CD1c-positive myeloid dendritic cell (primary cell): ENCODE results near the gene OR1L6.

ENCODE experiments used
- DNase-seq: peaks from one replicate; pipeline ENCODE4 v3.0.0-alpha.2; 2016; ENCODE audit errors: extremely low spot score

Gene OR1L6, protein sequence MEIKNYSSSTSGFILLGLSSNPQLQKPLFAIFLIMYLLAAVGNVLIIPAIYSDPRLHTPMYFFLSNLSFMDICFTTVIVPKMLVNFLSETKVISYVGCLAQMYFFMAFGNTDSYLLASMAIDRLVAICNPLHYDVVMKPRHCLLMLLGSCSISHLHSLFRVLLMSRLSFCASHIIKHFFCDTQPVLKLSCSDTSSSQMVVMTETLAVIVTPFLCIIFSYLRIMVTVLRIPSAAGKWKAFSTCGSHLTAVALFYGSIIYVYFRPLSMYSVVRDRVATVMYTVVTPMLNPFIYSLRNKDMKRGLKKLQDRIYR

GRCh38 chr9:122742003-122742402, at the start of gene OR1L6:
TSS of gene OR1L6 (plus strand) at chr9:122742303. CDS start at chr9:122749848, 7,545 bp downstream.
- DNase-seq: no peak

DNA sequence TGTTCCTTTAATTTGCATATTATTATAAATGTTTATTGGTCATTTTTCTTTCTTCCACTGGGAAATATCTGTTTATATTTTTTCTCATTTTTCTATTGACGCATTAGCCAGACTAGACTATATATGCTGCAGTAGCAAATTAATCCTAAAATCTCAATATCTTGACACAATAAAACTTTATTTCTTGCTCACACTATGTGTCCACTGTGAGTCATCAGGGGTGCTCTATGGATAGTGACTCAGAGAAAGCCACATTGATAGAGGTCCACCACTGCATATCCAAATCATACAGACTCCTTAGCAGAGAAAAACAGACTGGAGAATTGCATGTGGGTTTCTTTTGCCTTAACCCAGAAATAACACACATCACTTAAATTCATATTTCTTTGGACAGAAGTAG, 46.4 kb upstream of the OR1L6 start:
- no peak for DNase-seq

GRCh38 chr9:122718038-122718437, 24.1 kb upstream of the OR1L6 start:
- DNase-seq: no peak

- no peak for DNase-seq
These were observed 22.9 kb upstream of the OR1L6 start for GRCh38 chr9:122719218-122719617.

GRCh38 chr9:122723690-122724089, 18.4 kb upstream of the OR1L6 start, which contains the start of gene OR1L4:
TSS of gene OR1L4 (plus strand) at chr9:122723990. CDS start at chr9:122723990, 0 bp downstream.
- no peak for DNase-seq

GRCh38 chr9:122754825-122755224, 12.7 kb downstream of the OR1L6 start:
- DNase-seq: no peak

- DNase-seq: no peak
These were observed 25.7 kb downstream of the OR1L6 start for GRCh38 chr9:122767817-122768216.

GRCh38 chr9:122777052-122777451, 34.9 kb downstream of the OR1L6 start:
- no peak for DNase-seq

DNA sequence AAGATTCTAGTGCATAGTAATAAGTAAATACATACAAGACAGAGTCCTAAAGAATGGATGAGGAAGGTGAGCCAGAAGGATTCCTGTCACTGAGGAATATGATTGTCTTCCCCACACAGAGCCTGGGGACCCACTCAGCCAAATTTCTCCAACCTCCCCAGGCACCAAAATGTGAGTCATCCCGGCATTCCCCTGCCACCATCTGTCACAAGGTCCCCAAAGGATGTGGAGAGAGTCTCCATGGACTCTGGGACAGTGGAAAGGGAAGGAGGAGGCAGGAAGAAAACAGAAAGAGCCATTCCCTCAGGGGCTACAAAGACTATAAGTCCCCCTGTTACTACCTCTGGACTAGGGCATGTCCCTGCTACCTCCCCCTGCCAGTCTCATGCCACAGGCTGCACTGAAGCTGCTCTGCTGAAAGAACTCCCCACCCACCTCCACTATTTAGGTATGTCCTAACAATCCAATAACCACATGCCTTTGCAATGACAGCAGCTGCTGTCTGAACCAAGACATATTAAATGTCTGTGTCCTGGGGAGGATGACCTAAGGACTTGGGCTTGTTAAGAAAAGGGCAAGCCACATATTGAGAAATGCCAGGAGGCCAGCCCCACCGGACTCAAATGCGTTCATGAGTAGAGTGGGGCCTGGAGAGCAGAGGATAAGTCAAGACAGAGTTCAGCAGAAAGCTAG, 36.0 kb downstream of the OR1L6 start:
- no peak for DNase-seq

DNA sequence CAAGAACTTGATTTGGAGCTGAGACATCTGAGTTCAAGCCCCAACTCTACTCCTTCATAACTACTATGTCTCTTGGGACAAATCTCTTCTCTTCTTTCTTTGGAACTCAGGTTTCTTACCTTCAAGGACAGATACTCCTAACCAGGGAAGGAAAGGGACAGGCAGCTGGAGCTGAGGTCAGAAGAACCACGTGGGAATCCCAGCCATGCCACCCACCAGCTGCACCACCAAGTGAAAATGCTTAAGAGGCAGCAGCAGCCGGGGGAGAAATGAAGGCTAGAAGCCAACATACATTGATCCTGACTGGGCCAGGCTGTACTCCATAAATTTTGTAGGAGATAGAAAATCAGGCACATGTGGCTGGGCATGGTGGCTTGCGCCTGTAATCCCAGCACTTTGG, 37.1 kb downstream of the OR1L6 start:
- no peak for DNase-seq

- no peak for DNase-seq
These were observed 37.9 kb downstream of the OR1L6 start for GRCh38 chr9:122780026-122780425.

GRCh38 chr9:122781671-122782070, 39.6 kb downstream of the OR1L6 start:
- no peak for DNase-seq

DNA sequence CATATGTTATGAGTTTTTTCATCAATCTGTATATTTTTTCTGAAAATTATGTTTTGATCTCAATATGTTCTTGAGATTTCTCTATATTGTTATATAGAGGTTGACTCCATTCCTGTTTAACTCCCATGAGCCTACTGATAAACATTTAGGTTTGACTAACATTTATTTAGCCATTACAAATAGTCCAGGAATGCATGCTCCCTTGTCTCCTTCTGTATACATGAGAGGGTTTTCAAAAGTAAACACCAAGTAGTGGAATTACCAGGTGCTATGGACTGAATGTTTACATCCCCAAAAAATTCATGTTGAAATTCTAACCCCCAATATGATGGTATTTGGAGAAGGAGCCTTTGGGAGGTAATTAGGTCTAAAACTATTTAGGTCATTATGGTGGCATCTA, 43.2 kb downstream of the OR1L6 start:
- no peak for DNase-seq

DNA sequence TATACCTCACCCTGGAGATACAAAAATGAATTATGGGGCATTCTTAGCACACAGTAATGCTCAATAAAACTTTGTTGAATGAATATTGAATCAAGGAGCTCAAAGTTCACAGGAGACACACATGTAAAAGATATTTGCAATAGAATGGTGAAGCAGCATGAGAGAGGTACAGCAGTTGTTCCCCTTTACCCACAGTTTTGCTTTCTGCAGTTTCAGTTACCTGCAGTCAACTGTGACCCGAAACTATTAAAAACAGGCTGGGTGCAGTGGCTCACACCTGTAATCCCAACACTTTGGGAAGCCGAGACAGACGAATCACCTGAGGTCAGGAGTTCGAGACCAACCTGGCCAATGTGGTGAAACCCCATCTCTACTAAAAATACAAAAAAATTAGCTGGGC, 44.2 kb downstream of the OR1L6 start:
- DNase-seq: no peak

DNA sequence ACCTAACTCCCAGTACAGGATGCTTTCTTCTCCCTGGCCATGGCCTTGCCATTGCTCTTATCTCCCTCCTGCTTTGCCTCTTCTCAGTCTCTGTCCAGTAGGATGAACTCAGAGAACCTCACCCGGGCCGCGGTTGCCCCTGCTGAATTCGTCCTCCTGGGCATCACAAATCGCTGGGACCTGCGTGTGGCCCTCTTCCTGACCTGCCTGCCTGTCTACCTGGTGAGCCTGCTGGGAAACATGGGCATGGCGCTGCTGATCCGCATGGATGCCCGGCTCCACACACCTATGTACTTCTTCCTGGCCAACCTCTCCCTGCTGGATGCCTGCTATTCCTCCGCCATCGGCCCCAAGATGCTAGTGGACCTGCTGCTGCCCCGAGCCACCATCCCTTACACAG, 46.7 kb downstream of the OR1L6 start, which contains the start of gene OR5C1:
Gene OR5C1, plus strand, starts transcription at position 103 of the 400 bp plus-strand sequence. Its CDS starts 0 bp downstream, at position 103.
- DNase-seq: no peak

- no peak for DNase-seq
These were observed 47.3 kb downstream of the OR1L6 start for GRCh38 chr9:122789256-122790046.

- no peak for DNase-seq
These were observed 50.0 kb downstream of the OR1L6 start for GRCh38 chr9:122791872-122792669.

- DNase-seq: no peak
These were observed 55.4 kb downstream of the OR1L6 start for GRCh38 chr9:122797316-122798063.
